ENCODE data around the gene ADAM29.
"Not testable (repeated sequence)": the region's sequence is repeated elsewhere in the genome, so short reads cannot be mapped to it uniquely, and the experiment has no call there.

ADAM29 gene

GRCh38 chr4:174918058-174918457, at the start of gene ADAM29:
Gene ADAM29 (plus strand): TSS chr4:174918358. CDS start chr4:174975526, 57,168 bp downstream.
- TF ChIP-seq POLR2A (IDR thresholded peaks at IDR 0.05; ENCODE audit: low read depth, low read length), result no peak
- FAIRE-seq, result no peak
- DNase-seq (ENCODE audit: insufficient read length, low spot score), result no peak

DNA sequence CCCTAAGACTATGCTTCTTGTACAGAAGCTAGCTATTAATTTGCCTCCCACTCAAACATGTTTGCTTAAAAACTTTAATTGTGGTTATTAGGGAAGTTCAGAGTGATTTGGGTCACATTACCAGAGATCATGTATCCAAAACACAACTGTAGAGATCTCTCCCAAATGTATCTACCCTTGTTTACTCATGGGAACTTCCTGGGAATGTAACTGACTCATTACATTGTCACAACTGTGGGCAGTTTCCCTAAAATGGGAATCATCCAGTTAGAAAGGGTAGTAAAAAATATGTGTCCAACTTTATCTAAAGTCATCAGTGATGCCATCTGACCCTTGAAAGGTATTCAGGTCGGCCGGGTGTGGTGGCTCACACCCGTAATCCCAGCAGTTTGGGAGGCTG, 48.8 kb upstream of the ADAM29 start:
- TF ChIP-seq POLR2A (IDR thresholded peaks at IDR 0.05; ENCODE audit: low read depth, low read length), result no peak
- FAIRE-seq (no peak), DNase-seq (ENCODE audit: insufficient read length, low spot score) (no peak)

DNA sequence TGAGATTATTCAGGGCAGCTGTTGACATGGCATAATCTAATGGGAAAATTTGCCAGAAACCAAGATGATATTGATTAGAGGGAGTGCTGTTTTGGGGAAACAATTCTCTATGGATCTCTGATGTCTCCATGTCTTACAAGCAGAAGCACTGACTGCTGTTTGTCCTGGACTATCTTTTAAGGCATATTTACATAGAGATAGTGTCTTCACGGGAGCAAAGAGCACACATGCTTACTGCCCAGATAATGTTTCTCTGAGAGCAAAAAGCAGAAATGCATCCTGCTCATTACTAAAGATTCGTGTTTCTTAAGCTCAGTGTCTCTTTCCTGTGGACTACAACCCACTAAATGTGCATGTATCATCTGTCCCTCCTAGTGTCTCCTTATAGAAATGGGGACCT, 47.8 kb upstream of the ADAM29 start:
- TF ChIP-seq POLR2A (IDR thresholded peaks at IDR 0.05; ENCODE audit: low read depth, low read length), result no peak
- DNase-seq (ENCODE audit: insufficient read length, low spot score), result no peak
- no peak for FAIRE-seq

DNA sequence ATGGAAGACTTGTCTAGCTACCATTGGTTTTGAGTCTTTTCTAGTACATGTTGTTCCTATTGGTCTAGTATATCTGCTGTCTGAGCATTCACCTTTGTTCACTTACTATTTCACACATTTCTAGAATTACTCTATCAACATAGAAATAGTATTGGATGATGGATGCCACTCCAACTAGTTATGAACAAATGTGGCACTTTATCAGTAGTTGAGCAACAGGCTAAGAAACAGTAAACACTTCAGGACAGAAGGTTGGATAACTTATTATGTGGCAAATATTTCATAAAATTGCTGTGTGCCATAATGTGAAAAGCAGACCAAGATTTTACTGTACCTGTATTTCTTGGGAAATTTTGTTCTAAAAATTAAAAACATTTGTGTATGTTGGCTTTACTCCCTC, 46.8 kb upstream of the ADAM29 start:
- FAIRE-seq, result no peak
- TF ChIP-seq POLR2A (IDR thresholded peaks at IDR 0.05; ENCODE audit: low read depth, low read length), result no peak

DNA sequence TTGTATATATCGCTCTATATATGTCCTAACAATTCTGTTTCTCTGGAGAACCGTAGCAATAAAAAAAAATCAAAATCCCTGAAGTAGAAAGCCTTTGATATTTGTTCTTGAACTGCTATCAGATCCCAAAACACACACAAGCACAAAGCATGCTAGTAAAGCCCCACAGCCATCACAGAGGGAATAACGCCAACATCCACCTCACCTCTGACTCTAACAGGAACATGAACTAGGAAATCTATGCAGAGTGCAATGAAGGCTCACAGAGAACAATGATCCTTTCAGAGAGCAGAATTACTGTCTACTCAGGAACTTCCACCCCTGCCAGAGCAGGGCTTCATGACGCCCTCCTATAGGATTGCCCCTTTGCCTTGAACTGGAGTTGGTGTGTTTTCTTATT, 45.0 kb upstream of the ADAM29 start:
- not testable (repeated sequence) for FAIRE-seq

More for the DNA sequence above, 46.8 kb upstream of the ADAM29 start:
- no peak for DNase-seq (ENCODE audit: insufficient read length, low spot score)

DNA sequence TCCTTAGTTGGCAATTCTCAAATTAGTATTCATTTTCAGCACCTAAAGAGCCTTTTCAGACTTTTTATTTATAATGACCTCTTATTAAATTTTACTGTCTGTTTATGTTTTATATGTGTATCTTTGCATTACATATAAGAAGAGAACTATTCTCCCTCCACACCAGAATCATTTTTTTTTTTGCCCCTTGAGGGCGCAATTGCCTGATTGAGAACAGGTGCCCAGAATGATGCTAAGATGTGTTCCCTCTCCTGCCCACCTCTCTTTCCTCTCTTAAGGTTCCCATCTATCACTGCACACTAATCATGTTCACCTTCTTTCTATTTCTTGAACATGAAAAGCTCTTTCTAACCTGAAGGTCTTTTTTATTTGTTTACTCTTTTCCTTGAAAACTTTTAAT, 44.2 kb upstream of the ADAM29 start:
- DNase-seq (ENCODE audit: insufficient read length, low spot score) (no peak), FAIRE-seq (no peak)
- TF ChIP-seq POLR2A (IDR thresholded peaks at IDR 0.05; ENCODE audit: low read depth, low read length), result no peak

More for the DNA sequence above, 45.0 kb upstream of the ADAM29 start:
- DNase-seq (ENCODE audit: insufficient read length, low spot score), result not testable (repeated sequence)

DNA sequence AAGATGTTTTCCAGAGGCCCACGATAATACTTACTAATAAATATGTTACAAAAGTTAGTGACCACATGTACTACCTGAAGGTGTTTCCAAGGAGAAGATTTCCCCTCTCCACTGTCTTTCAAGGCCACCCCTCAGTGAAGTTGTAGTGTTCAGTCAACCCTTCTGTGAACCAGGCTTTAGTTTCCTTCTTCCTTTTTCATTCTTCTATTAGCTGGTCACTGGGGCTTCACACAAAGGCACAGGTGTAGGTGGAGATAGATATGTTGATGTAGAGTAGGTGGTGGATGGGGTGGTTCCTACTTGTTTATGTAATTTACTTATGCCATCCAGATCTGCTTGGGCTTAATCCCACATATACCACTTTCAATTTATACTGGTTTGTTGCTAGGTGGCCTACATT, 43.3 kb upstream of the ADAM29 start:
- no peak for FAIRE-seq
- TF ChIP-seq POLR2A (IDR thresholded peaks at IDR 0.05; ENCODE audit: low read depth, low read length), result no peak
- no peak for DNase-seq (ENCODE audit: insufficient read length, low spot score)

- FAIRE-seq (no peak), DNase-seq (ENCODE audit: insufficient read length, low spot score) (no peak)
- no peak for TF ChIP-seq POLR2A (IDR thresholded peaks at IDR 0.05; ENCODE audit: low read depth, low read length)
Measured at GRCh38 chr4:174880001-174880400, 38.2 kb upstream of the ADAM29 start.

DNA sequence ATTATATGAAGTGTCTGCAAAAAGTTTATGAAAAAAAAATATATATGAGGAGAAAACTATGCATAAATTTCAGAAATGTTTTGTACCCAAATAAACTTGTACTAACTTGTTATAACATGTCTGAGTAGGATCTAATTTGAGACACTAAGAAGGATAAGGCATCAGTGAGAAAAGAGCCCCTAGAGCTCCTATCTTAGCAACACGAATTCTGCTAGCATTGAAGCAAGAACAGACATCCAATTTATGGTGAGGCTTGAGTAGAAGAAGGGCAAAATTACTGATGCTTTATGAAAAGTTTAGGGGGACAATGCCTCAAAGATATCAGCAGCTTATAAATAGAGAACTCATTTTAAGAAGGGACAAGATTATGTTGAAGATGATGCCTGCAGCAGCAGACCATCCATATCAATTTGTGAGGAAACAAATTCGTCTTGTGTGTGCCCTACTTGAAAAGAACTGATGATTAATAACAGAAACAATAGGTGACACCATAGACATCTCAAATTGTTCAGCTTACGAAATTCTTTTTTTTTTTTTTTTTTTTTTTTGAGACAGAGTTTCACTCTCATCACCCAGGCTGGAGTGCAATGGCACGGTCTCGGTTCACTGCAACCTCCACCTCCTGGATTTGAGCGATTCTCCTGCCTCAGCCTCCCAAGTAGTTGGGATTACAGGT, 35.7 kb upstream of the ADAM29 start:
- DNase-seq (ENCODE audit: insufficient read length, low spot score) (no peak), FAIRE-seq (no peak)
- no peak for TF ChIP-seq POLR2A (IDR thresholded peaks at IDR 0.05; ENCODE audit: low read depth, low read length)

DNA sequence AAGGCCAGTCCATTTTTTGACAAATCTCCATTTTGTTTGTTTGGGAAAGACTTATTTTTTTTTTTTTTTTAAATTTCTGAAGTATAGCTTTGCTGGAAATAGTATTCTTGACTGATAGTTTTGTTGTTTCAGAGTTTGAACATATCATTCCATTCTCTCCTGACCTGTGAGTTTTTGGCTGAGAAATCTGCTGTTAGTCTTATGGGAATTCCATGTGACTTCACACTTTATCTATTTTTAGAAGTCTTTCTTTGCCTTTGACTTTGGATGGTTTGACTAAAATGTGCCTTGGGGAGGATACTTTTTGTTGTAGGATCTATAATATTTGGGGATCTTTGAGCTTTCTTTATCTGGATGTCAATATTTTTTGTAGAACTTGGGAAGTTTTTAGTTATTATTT, 10.7 kb upstream of the ADAM29 start:
- no peak for TF ChIP-seq POLR2A (IDR thresholded peaks at IDR 0.05; ENCODE audit: low read depth, low read length)
- no peak for DNase-seq (ENCODE audit: insufficient read length, low spot score)
- no peak for FAIRE-seq

DNA sequence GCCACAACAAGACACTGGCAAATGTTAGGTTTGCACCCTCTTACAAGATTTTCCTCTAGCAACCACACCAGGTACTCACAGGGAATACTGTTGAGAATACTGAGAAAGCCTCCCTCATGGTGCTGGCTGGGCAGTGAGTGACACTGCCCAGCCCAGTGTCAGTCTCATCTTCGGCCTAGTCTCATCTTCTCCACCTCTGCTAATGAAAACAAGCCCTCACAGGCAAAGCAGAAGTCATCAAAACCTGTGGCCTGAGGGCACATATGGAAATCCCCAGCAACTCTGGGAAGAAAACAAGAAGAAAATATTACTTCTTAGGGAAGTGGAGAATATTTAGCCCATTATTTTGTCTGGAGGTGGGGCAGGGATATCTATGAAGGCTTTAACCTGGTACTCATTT, 7.9 kb upstream of the ADAM29 start:
- FAIRE-seq, result no peak

DNA sequence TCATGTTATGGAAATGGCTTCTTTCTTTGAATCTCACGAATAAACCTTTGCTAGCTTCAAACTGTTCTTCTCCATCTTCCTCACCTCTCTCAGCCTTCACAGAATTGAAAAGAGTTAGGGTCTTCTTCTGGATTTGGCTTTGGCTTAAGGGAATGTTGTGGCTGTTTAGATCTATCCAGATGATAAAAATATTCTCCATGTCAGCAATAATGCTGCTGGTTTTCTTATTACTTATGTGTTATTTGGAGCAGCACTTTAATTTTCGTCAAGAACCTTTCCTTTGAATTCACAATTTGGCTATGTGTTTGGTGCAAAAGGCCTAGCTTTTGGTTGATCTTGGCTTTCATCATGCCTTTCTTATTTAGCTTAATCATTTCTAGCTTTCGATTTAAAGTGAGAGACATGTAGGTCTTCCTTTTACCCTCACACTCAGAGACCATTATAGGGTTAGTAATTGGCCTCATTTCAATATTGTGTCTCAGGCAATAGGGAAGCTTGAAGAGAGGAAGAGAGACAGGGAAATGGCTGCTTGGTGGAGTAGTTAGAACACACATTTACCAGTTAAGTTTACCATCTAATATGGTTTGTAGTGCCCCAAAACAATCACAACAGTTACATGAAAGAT, 5.1 kb upstream of the ADAM29 start:
- TF ChIP-seq POLR2A (IDR thresholded peaks at IDR 0.05; ENCODE audit: low read depth, low read length), result no peak
- DNase-seq (ENCODE audit: insufficient read length, low spot score) (no peak), FAIRE-seq (no peak)

More for the DNA sequence above, 7.9 kb upstream of the ADAM29 start:
- DNase-seq (ENCODE audit: insufficient read length, low spot score), result no peak
- TF ChIP-seq POLR2A (IDR thresholded peaks at IDR 0.05; ENCODE audit: low read depth, low read length), result no peak

DNA sequence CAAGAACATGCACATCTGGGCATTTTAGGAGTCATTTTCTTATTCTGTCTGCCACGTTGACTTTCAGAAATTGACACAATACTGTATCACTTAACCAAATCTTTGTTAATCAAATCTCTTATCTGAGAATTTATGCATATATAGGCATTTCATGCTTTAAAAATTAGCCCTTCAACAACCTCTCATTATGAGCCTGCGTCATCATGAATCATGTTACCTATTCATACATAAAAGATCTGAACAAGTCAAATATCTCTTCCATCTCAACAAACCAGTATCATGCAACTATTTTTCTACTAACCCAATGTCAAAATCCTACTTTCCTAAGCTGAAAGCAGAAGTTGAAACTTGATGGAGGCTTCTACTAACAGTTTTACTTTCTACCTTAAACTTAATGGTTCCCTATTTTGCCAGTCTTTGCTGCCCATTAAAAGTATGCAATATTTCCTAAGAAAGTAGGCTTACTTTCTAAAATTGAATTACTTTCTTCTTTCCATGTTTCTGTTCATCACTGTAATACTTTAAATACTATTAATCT, 1.8 kb downstream of the ADAM29 start:
- FAIRE-seq (no peak), DNase-seq (ENCODE audit: insufficient read length, low spot score) (no peak)
- no peak for TF ChIP-seq POLR2A (IDR thresholded peaks at IDR 0.05; ENCODE audit: low read depth, low read length)

GRCh38 chr4:174926958-174927357, 8.8 kb downstream of the ADAM29 start:
- FAIRE-seq, result no peak
- DNase-seq (ENCODE audit: insufficient read length, low spot score), result no peak
- no peak for TF ChIP-seq POLR2A (IDR thresholded peaks at IDR 0.05; ENCODE audit: low read depth, low read length)

DNA sequence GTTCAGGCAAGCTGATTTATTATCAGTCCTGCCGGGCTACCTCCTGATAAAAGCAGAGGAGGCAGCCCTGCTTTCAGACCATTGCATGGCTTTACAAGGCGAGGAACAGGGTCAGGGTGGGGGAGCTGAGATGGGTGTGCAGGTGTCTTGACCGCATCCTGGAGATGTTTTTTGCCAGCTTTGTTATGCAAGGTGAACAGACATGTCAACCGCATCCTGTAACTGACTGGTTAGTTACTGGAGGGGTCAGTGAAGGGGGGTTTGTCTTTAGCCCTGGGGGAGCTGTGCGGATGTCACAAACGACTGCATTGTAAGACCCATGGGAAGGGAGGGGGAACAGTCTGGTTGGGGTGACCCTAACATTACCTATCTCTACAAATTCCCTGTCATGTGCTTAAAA, 10.0 kb downstream of the ADAM29 start:
- no peak for DNase-seq (ENCODE audit: insufficient read length, low spot score)
- FAIRE-seq, result no peak
- no peak for TF ChIP-seq POLR2A (IDR thresholded peaks at IDR 0.05; ENCODE audit: low read depth, low read length)
